ENCODE measurements around the gene TRAPPC10. TPM values are rescaled to one million over a fixed set of nuclear protein-coding genes. Genes with fewer than 3 reads are reported as not detected.

TRAPPC10 gene
- total and polyA plus RNA-seq, 2 of the 8 experiments (the other 6 are each of a cell fraction or from before 2014, with no cell fraction given) = 18.5 to 29.8 TPM

GRCh38 chr21:44053567-44053966 lies 41.5 kb downstream of the TRAPPC10 start:
- H3K4me3 ChIP-seq (ENCODE audit: extremely low read depth in 1 of 4, insufficient read depth in 2 of 4, low read depth in 3 of 4, low read length in 4 of 4) = no peak overlapping the region
- H4K8ac ChIP-seq (ENCODE audit: extremely low read depth, insufficient read depth, low read length) = no peak overlapping the region
- H3K36me3 ChIP-seq (ENCODE audit: control insufficient read depth in 2 of 4, insufficient read depth in 4 of 4, low read length in 3 of 4) = peaks cover 0 to 9% (median 5%) of the 10 kb centered on the region in 4 experiments; a peak in 6 of 8 replicates
- H2BK12ac ChIP-seq (ENCODE audit: low read depth, low read length) = no peak overlapping the region
- no peak overlapping the region for H3K4ac ChIP-seq (replicated peaks; ENCODE audit: insufficient read length, low read depth, low read length)
- no peak overlapping the region for H4K5ac ChIP-seq (ENCODE audit: insufficient read length, low read depth, low read length)
- no peak overlapping the region for H3K4me2 ChIP-seq (ENCODE audit: insufficient read depth in 1 of 2, low read depth in 2 of 2, low read length in 2 of 2)
- no peaks in the 10 kb centered on the region; a peak in 1 of 7 replicates for H3K27me3 ChIP-seq (replicated peaks in 1 of 4; ENCODE audit: control insufficient read depth in 3 of 4, extremely low read depth in 1 of 4, insufficient read depth in 3 of 4, low read length in 3 of 4)
- no peak overlapping the region for H3K27ac ChIP-seq (ENCODE audit: low read depth, low read length)
- no peak overlapping the region for H3K9ac ChIP-seq (replicated peaks in 1 of 4; ENCODE audit: extremely low read depth in 1 of 4, low read depth in 3 of 4, low read length in 3 of 4)
- no peak overlapping the region for H3K23ac ChIP-seq (ENCODE audit: insufficient read length)
- no peak overlapping the region for H2AFZ ChIP-seq (ENCODE audit: low read length)
- DNase-seq (ENCODE audit: low read depth in 1 of 2, low spot score in 2 of 2) = no peak
- H2BK5ac ChIP-seq (ENCODE audit: low read depth, low read length) = no peak overlapping the region
- no peak overlapping the region for H4K91ac ChIP-seq (replicated peaks; ENCODE audit: insufficient read length, low read length)
- H3K14ac ChIP-seq (ENCODE audit: insufficient read length) = no peak overlapping the region
- H3K56ac ChIP-seq (replicated peaks; ENCODE audit: insufficient read length, low read depth, low read length) = no peak overlapping the region
- peaks cover 5 to 8% of the 10 kb centered on the region in 2 experiments for H4K20me1 ChIP-seq (replicated peaks in 1 of 2; ENCODE audit: control insufficient read depth in 1 of 2, insufficient read depth in 2 of 2, low read length in 2 of 2)
- no peaks in the 10 kb centered on the region for H3K9me3 ChIP-seq (ENCODE audit: insufficient read depth in 2 of 2, low read depth in 1 of 2, low read length in 1 of 2)
- H2BK15ac ChIP-seq (ENCODE audit: low read length) = no peak overlapping the region
- peaks cover 0 to 20% of the 10 kb centered on the region in 2 experiments; a peak in 1 of 4 replicates for H3K79me2 ChIP-seq (ENCODE audit: control insufficient read depth in 1 of 2, insufficient read depth in 2 of 2, low read length in 2 of 2)
- POLR2A ChIA-PET (ENCODE audit: partially characterized antibody) = no interaction called here
- CTCF ChIA-PET (ENCODE audit: partially characterized antibody) = interaction anchor here (1.5 kb wide), 1 partner anchor 7 kb away, joined by 3 read pairs; no protein-coding TSS in a partner anchor
- H2AK5ac ChIP-seq (ENCODE audit: low read depth, low read length) = no peak overlapping the region
- no peaks in the 10 kb centered on the region for H3K4me1 ChIP-seq (replicated peaks in 1 of 4; ENCODE audit: control insufficient read depth in 3 of 4, insufficient read depth in 4 of 4, low read length in 3 of 4)
- H2BK120ac ChIP-seq (replicated peaks; ENCODE audit: low read depth, low read length) = no peak overlapping the region
- H3K23me2 ChIP-seq (ENCODE audit: low read depth, low read length) = no peaks in the 10 kb centered on the region; the same call in 1 of the 2 replicates
- WGBS, 2 experiments (ENCODE audit: extremely low coverage in 1 of 2, insufficient coverage in 1 of 2, insufficient read length in 1 of 2, insufficient replicate concordance in 2 of 2, low coverage in 1 of 2, low lambda C conversion rate in 2 of 2, missing lambda C conversion rate in 1 of 2) = 92% methylated on average over 9 of the region's 9 CpGs; no CpG with 5 or more reads in 1 of the 2 experiments
- no peak overlapping the region for H2BK20ac ChIP-seq (ENCODE audit: low read length)
- H3K79me1 ChIP-seq (ENCODE audit: low read depth, low read length) = peaks cover 17% of the 10 kb centered on the region
- no peak for FAIRE-seq
- no peak overlapping the region for H3K18ac ChIP-seq (ENCODE audit: extremely low read depth, low read length)
- no peak for TF ChIP-seq RXRA (IDR thresholded peaks at IDR 0.05; ENCODE audit: insufficient read depth, low read depth, low read length)
- TF ChIP-seq EGR1 (IDR thresholded peaks at IDR 0.05; ENCODE audit: borderline replicate concordance, low read depth, low read length) = no peak
